ENCODE measurements around the gene PPP1R26. TPM values are rescaled to one million over a fixed set of nuclear protein-coding genes. Genes with fewer than 3 reads are reported as not detected.

PPP1R26 gene
- total RNA-seq, 1 experiment from 2014 or later: 46.9 TPM

DNA sequence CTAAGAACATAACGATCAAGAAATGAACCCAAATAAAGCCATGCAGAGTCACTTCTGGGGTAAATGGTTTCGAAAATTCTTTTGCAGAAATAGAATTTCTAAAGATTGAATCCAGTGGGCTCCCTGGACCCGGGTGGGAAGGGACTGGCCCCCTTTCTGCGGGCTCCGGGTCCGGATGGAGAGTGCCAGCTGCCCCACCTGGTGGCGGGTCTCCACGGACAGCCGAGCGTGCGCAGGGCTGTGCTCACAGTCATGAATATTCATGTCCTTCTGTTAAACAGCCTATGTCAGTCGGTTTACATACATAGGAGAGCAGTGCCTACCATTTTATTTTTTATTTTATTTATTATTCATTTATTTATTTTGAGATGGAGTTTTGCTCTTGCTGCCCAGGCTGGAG lies 4.7 kb upstream of the PPP1R26 start:
- intact Hi-C loops (cut with micrococcal nuclease; ENCODE audit: unreplicated experiment): no loop called here
- no TSS peak for BruUV-seq (replicated peaks)
- CTCF ChIA-PET: no interaction called here

DNA sequence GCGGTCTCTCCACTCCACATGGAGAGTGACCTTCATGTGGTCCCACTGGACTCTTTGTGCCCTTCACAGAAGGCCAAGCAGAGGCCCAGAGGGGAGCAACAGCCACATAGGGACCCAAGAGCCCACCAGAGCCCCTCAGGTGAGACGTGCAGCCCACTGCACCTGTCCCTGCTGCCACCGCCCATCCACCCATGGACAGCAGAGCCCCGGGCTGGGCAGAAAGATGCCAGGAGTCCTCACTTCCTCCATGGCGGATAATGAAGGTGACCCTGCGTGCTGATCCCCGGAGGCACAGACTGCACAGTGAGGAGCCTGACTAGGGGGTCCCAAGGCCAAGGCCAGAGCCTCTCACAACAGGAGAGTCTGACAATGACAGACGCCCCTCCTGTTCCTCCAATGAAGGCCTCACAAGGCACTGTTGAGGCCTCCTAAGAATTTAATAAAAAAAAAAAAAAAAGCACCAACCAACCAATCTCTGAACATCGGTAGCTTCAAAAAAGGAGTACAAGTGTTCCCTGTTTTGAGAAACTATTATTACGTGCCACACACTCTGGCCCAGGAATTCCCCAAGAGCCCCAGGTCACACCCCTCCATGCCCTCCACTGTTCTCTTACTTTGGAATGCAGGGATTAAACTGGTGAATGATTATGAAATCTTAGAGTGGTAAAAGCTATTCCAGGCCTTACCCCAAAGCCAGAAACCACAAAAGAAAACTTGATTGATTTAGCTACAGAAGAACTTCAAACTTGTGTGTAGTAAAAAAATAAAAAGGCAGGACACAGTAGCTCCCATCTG lies 2.8 kb upstream of the PPP1R26 start:
- Histone ChIP-seq H3K4me2 (no peak overlapping the region), H3K4me1 (replicated peaks; ENCODE audit: insufficient read depth) (peaks cover 31% of the 10 kb centered on the region), H3F3A (ENCODE audit: insufficient read depth, low read depth) (peaks cover 21% of the 10 kb centered on the region; the same call in 1 of the 2 replicates), H3K4me3 (no peak overlapping the region), H3K36me3 (ENCODE audit: low read depth) (no peaks in the 10 kb centered on the region), H3K9me3 (ENCODE audit: insufficient read depth, low read depth) (no peaks in the 10 kb centered on the region), H3K9me2 (ENCODE audit: insufficient read depth) (no peaks in the 10 kb centered on the region), H4K20me1 (ENCODE audit: insufficient read depth) (0 out of 2 replicates have a peak, but pooled peaks cover 5% of the 10 kb centered on the region), H3K27ac (no peak overlapping the region), H2AFZ (no peak overlapping the region), H3K27me3 (ENCODE audit: insufficient read depth, low read depth) (no peaks in the 10 kb centered on the region), H3K79me2 (ENCODE audit: low read depth) (peaks cover 37% of the 10 kb centered on the region)
- TF ChIP-seq EZH2 (IDR thresholded peaks at IDR 0.05; ENCODE audit: low read depth): no peak
- TF ChIP-seq, protein P1, sequence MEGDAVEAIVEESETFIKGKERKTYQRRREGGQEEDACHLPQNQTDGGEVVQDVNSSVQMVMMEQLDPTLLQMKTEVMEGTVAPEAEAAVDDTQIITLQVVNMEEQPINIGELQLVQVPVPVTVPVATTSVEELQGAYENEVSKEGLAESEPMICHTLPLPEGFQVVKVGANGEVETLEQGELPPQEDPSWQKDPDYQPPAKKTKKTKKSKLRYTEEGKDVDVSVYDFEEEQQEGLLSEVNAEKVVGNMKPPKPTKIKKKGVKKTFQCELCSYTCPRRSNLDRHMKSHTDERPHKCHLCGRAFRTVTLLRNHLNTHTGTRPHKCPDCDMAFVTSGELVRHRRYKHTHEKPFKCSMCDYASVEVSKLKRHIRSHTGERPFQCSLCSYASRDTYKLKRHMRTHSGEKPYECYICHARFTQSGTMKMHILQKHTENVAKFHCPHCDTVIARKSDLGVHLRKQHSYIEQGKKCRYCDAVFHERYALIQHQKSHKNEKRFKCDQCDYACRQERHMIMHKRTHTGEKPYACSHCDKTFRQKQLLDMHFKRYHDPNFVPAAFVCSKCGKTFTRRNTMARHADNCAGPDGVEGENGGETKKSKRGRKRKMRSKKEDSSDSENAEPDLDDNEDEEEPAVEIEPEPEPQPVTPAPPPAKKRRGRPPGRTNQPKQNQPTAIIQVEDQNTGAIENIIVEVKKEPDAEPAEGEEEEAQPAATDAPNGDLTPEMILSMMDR (conservative IDR thresholded peaks at IDR 0.05): no peak
- intact Hi-C loops (cut with micrococcal nuclease; ENCODE audit: unreplicated experiment): no loop called here
- POLR2A ChIA-PET (ENCODE audit: unreplicated experiment): interaction anchor here (0.6 kb wide), 1 partner anchor 22 kb away, joined by 4 read pairs; no protein-coding TSS in a partner anchor
- DNase-seq: peak in 1 of 2 experiments; percentile 55
- BruUV-seq (replicated peaks): no TSS peak
- CTCF ChIA-PET: no interaction called here

More for the DNA sequence above, 4.7 kb upstream of the PPP1R26 start:
- TF ChIP-seq, protein P1 (conservative IDR thresholded peaks at IDR 0.05): no peak
- TF ChIP-seq EZH2 (IDR thresholded peaks at IDR 0.05; ENCODE audit: low read depth): no peak
- Histone ChIP-seq H4K20me1 (ENCODE audit: insufficient read depth) (0 out of 2 replicates have a peak, but pooled peaks cover 4% of the 10 kb centered on the region), H3K27ac (no peak overlapping the region), H3K4me1 (replicated peaks; ENCODE audit: insufficient read depth) (peaks cover 30% of the 10 kb centered on the region), H3K4me3 (no peak overlapping the region), H3K9me2 (ENCODE audit: insufficient read depth) (no peaks in the 10 kb centered on the region), H3K79me2 (ENCODE audit: low read depth) (peaks cover 22% of the 10 kb centered on the region), H3K4me2 (no peak overlapping the region), H3K9me3 (ENCODE audit: insufficient read depth, low read depth) (no peaks in the 10 kb centered on the region), H3F3A (ENCODE audit: insufficient read depth, low read depth) (peaks cover 21% of the 10 kb centered on the region; the same call in 1 of the 2 replicates), H3K27me3 (ENCODE audit: insufficient read depth, low read depth) (no peaks in the 10 kb centered on the region), H3K36me3 (ENCODE audit: low read depth) (no peaks in the 10 kb centered on the region), H2AFZ (no peak overlapping the region)
- POLR2A ChIA-PET (ENCODE audit: unreplicated experiment): no interaction called here
- no peak for DNase-seq

DNA sequence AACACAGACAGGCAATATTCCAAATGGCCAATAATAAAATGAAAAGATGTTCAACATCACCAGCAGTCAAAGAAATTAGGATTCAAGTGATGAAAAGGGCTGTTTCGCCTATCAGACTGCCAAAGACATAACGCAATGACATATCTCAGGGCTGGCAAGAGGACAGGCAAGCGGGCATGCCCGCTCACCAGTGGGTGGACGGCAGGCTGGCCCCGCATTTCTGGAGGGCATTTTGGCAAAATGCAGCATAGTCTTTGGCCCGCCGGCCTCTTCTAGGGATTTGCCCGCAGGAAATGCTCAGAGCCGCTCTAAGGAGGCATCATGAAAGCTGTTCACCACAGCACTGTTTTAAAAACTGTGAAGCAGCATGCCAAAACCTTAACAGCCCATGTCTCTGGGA lies 1.4 kb upstream of the PPP1R26 start:
- no peaks in the 10 kb centered on the region for H3K27me3 ChIP-seq (ENCODE audit: insufficient read depth, low read depth)
- peak overlapping the region; percentile 45; the same call in 1 of the 2 replicates for H3K27ac ChIP-seq
- H3K4me2 ChIP-seq: peak overlapping the region; percentile 83
- no peak for DNase-seq
- intact Hi-C loops (cut with micrococcal nuclease; ENCODE audit: unreplicated experiment): no loop called here
- H3K9me2 ChIP-seq (ENCODE audit: insufficient read depth): no peaks in the 10 kb centered on the region
- peak overlapping the region; percentile 62 for H3K4me3 ChIP-seq
- no peak for TF ChIP-seq EZH2 (IDR thresholded peaks at IDR 0.05; ENCODE audit: low read depth)
- TF ChIP-seq, protein P1 (conservative IDR thresholded peaks at IDR 0.05): no peak
- H3F3A ChIP-seq (ENCODE audit: insufficient read depth, low read depth): peaks cover 21% of the 10 kb centered on the region; the same call in 1 of the 2 replicates
- ChIA-PET POLR2A (ENCODE audit: unreplicated experiment) (no interaction called here), CTCF (no interaction called here)
- no peaks in the 10 kb centered on the region for H3K36me3 ChIP-seq (ENCODE audit: low read depth)
- H3K4me1 ChIP-seq (replicated peaks; ENCODE audit: insufficient read depth): peaks cover 31% of the 10 kb centered on the region
- peaks cover 49% of the 10 kb centered on the region for H3K79me2 ChIP-seq (ENCODE audit: low read depth)
- no peaks in the 10 kb centered on the region for H3K9me3 ChIP-seq (ENCODE audit: insufficient read depth, low read depth)
- H2AFZ ChIP-seq: no peak overlapping the region
- no TSS peak for BruUV-seq (replicated peaks)
- H4K20me1 ChIP-seq (ENCODE audit: insufficient read depth): peaks cover 9% of the 10 kb centered on the region; the same call in 1 of the 2 replicates

Measured in PC-9 (cell line).